Uterus (tissue), 2 donors: Measurements from ENCODE around the gene BABAM2.

Experiments used
- CTCF ChIP-seq, 4 experiments: fragments of 200-600 bp in 2 of 4; fragments of 450-650 bp in 2 of 4; sonication (generic) in 2 of 4; IDR thresholded peaks; one replicate each; pipeline ENCODE4 v1.5.1; 2016 to 2019; ENCODE audit warnings: antibody characterized with exemption in 4 of 4, mild to moderate bottlenecking in 2 of 4, moderate library complexity in 1 of 4
- POLR2A ChIP-seq, 2 donors: fragments of 450-650 bp; IDR thresholded peaks; one replicate each; pipeline ENCODE4 v1.6.1; 2016; ENCODE audit warnings: antibody characterized with exemption in 2 of 2, mild to moderate bottlenecking in 1 of 2, moderate library complexity in 1 of 2

- TF ChIP-seq CTCF (IDR thresholded peaks at IDR 0.05) (no peak), POLR2A (IDR thresholded peaks at IDR 0.05) (no peak)
Observed at GRCh38 chr2:27976308-27976707, 85.8 kb downstream of the BABAM2 start.
